Mucosa of gallbladder (tissue), 1 donor: ENCODE results near the gene LENG8. TPM values are rescaled to one million over a fixed set of nuclear protein-coding genes. Genes with fewer than 3 reads are reported as not detected.

Source experiments
- total RNA-seq: library from RNA; stranded (reverse); gene quantifications from one replicate; pipeline ENCODE4 v1.2.1, GENCODE V29; 2021
- donor health status: DM: no; HTN: no; CAD: no.

The LENG8 gene
- total RNA-seq, 1 donor from 2014 or later: 236 TPM

Other genes starting within 250 kb of the LENG8 start
- gene RPS9, start 248.3 kb upstream of the LENG8 start, total RNA-seq: 1,008 TPM
- 3.1 TPM for gene LILRB3, start 226.2 kb upstream of the LENG8 start, total RNA-seq
- 0.95 TPM for gene LILRA6, start 206.4 kb upstream of the LENG8 start, total RNA-seq
- 6.5 TPM for gene LILRB5, start 191.9 kb upstream of the LENG8 start, total RNA-seq
- 3.3 TPM for gene LILRB2, start 168.1 kb upstream of the LENG8 start, total RNA-seq
- 1.1 TPM for gene LILRA5, start 136.0 kb upstream of the LENG8 start, total RNA-seq
- 0.26 TPM for gene LILRA4, start 110.0 kb upstream of the LENG8 start, total RNA-seq
- 36.1 TPM for gene LAIR1, start 84.3 kb upstream of the LENG8 start, total RNA-seq
- gene TTYH1, start 33.7 kb upstream of the LENG8 start, total RNA-seq: 2.7 TPM
- gene LENG9, start 14.6 kb downstream of the LENG8 start, total RNA-seq: 11.0 TPM
- 14.9 TPM for gene CDC42EP5, start 24.1 kb downstream of the LENG8 start, total RNA-seq
- not detected for gene LAIR2, start 53.6 kb downstream of the LENG8 start, total RNA-seq
- gene LILRA2, start 124.6 kb downstream of the LENG8 start, total RNA-seq: 5.8 TPM
- gene LILRA1, start 144.4 kb downstream of the LENG8 start, total RNA-seq: 1.9 TPM
- gene LILRB1, start 181.3 kb downstream of the LENG8 start, total RNA-seq: 11.4 TPM
- gene LILRB4, start 213.8 kb downstream of the LENG8 start, total RNA-seq: 16.4 TPM